ENCODE results near the gene MYMK.

DNA sequence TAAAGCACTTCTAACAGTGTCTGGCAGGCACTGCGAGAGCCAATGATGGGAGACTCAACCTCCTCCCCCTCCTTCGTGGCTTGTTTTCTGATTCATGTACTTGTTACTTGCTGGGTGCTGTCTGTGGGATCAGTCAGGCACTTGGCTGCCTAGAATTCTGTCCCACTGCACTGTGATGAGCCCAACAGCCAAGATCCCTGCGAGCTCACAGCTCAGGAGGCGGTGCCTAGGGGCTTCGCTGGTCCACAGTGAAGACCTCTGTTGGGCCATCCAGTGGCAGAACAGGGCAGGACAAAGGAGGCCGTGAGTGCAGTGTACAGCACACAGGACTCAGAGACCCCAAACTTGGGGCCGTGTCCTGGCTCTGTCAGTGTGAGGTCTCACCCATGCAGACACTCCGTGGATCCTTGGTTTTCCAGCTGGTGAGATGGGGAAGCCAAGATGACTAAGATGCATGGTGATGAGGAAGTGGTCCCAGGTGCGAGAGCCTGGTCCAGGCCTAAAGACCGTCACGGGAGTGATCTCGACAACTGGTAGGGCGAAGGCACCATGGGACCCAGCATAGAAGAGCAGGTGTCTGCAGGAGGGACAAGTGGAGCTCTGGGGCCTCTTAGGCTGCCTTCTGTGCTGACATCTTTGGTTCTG lies 19.5 kb downstream of the MYMK start:
- TF ChIP-seq, protein P1, sequence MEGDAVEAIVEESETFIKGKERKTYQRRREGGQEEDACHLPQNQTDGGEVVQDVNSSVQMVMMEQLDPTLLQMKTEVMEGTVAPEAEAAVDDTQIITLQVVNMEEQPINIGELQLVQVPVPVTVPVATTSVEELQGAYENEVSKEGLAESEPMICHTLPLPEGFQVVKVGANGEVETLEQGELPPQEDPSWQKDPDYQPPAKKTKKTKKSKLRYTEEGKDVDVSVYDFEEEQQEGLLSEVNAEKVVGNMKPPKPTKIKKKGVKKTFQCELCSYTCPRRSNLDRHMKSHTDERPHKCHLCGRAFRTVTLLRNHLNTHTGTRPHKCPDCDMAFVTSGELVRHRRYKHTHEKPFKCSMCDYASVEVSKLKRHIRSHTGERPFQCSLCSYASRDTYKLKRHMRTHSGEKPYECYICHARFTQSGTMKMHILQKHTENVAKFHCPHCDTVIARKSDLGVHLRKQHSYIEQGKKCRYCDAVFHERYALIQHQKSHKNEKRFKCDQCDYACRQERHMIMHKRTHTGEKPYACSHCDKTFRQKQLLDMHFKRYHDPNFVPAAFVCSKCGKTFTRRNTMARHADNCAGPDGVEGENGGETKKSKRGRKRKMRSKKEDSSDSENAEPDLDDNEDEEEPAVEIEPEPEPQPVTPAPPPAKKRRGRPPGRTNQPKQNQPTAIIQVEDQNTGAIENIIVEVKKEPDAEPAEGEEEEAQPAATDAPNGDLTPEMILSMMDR (IDR thresholded peaks at IDR 0.05; ENCODE audit: borderline replicate concordance, extremely low read depth, low read length, poor library complexity, severe bottlenecking): no peak
- no peak for TF ChIP-seq EZH2 (IDR thresholded peaks at IDR 0.05; ENCODE audit: borderline replicate concordance, low read depth, low read length, severe bottlenecking)

All from DND-41 (cell line).